Tibial nerve (tissue), 4 donors: ENCODE measurements around the gene NPHP3.

ENCODE experiments used
- EP300 ChIP-seq, 2 donors: sonication (generic); formaldehyde crosslinking; IDR thresholded peaks; one replicate each; pipeline ENCODE4 v1.6.1; 2017; ENCODE audit warnings: antibody characterized with exemption in 2 of 2, mild to moderate bottlenecking in 1 of 2
- POLR2A ChIP-seq, 2 donors: fragments of 450-650 bp; IDR thresholded peaks; one replicate each; pipeline ENCODE4 v1.6.1; 2017; ENCODE audit warnings: antibody characterized with exemption in 2 of 2, mild to moderate bottlenecking in 2 of 2, moderate library complexity in 2 of 2
- TF ChIP-seq, protein P1 (sequence below), 5 experiments: fragments of 200-600 bp in 3 of 5; fragments of 450-650 bp in 2 of 5; sonication (generic) in 3 of 5; IDR thresholded peaks; one replicate each; pipeline ENCODE4 v1.5.1; 2016 to 2019; ENCODE audit warnings: antibody characterized with exemption in 5 of 5, mild to moderate bottlenecking in 3 of 5, moderate library complexity in 2 of 5

DNA sequence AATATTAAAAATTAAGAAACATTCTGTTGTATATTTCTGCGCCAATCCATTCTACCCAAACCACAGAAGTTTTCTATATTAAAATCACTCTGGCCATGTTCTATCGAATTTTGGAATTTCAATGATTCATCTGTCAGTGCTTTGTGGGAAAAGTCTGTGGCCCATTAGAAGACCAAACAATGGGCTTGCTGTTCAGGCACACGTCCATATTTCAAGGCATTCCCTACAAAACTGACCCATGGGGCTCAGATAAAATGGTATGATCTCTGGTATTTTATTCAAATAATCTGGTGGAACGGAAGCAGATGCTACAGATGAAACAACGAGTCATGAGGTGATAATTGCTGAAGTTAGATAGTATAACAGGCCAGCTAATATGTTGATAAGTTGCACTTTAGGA lies 12.4 kb downstream of the NPHP3 start:
- TF ChIP-seq POLR2A (IDR thresholded peaks at IDR 0.05) (no peak), EP300 (IDR thresholded peaks at IDR 0.05) (no peak)
- TF ChIP-seq, protein P1, sequence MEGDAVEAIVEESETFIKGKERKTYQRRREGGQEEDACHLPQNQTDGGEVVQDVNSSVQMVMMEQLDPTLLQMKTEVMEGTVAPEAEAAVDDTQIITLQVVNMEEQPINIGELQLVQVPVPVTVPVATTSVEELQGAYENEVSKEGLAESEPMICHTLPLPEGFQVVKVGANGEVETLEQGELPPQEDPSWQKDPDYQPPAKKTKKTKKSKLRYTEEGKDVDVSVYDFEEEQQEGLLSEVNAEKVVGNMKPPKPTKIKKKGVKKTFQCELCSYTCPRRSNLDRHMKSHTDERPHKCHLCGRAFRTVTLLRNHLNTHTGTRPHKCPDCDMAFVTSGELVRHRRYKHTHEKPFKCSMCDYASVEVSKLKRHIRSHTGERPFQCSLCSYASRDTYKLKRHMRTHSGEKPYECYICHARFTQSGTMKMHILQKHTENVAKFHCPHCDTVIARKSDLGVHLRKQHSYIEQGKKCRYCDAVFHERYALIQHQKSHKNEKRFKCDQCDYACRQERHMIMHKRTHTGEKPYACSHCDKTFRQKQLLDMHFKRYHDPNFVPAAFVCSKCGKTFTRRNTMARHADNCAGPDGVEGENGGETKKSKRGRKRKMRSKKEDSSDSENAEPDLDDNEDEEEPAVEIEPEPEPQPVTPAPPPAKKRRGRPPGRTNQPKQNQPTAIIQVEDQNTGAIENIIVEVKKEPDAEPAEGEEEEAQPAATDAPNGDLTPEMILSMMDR (IDR thresholded peaks at IDR 0.05), result no peak
